Measurements from ENCODE around the gene RBFOX2.

RBFOX2 gene

GRCh38 chr22:35940166-35940565, 88.5 kb downstream of the RBFOX2 start:
- DNase-seq (ENCODE audit: low spot score), result no peak

DNA sequence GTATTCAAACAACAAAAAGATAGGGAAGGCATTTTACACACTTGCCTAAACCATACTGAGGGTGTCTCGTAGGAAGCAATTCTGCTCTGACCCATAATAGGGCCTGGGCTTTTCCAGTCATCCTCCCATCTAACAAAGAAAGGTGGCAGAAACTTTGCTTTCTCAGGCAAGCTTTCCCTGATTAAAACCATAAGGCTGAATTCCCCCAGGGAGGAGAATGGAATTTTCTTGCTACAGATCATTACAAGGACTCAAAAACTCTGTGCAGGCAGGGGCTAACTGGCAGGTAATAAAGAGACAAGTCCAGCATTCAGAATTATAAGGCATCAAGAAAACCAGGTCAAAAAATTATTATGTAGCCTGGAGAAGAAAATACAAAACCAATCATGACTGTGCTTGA, 90.4 kb downstream of the RBFOX2 start:
- no peak for DNase-seq (ENCODE audit: low spot score)

- peak; percentile 61 for DNase-seq (ENCODE audit: low spot score)
Observed at GRCh38 chr22:35930933-35931332, 97.7 kb downstream of the RBFOX2 start.

DNA sequence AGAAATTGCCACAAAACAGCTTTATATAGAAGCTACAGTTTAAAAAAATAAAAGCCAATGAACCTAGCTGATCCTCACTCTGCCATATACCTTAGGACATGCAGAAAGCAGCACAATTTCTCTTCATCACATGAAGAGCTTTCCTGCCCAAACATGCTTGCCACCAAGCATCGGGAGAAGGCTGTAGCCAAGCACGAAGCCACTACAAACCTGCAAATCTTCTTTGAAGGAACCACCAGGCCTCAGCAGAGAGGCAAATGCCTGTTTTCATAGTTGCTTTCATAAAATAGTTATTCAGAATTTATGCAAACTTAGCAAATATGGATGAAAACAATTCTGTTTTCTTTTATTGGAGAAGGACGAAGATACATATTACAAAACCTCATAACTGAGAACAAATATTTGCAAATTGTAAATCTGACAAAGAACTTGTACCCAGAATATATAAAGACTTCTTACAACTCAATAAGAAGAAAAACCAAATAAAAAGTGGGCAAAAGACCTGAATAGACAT, 100.3 kb downstream of the RBFOX2 start:
- DNase-seq (ENCODE audit: low spot score), result no peak

- no peak for DNase-seq (ENCODE audit: low spot score)
Observed at GRCh38 chr22:35923026-35923425, 105.6 kb downstream of the RBFOX2 start.

- DNase-seq (ENCODE audit: low spot score), result peak; percentile 61
Observed at GRCh38 chr22:35921777-35922176, 106.8 kb downstream of the RBFOX2 start.

DNA sequence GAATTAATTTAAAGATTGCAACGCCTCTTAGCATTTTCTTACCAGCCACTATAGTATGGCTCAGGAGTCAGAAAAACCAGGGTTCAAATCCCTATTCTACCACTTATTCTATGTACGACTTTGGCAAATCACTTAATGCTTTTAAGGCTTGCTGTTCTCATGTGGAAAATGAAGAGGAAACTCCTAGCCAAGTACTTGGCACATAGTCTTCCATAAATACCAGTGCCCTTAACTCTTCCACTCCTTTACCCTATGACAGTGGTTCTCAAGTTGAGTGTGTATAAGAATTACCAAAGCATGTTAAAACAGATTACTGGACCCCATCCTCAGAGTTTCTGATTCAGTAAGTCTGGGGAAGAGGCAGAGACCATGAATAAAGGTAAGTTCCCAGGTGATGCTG, 107.6 kb downstream of the RBFOX2 start:
- no peak for DNase-seq (ENCODE audit: low spot score)

- no peak for DNase-seq (ENCODE audit: low spot score)
Observed at GRCh38 chr22:35919002-35919542, 109.6 kb downstream of the RBFOX2 start.

DNA sequence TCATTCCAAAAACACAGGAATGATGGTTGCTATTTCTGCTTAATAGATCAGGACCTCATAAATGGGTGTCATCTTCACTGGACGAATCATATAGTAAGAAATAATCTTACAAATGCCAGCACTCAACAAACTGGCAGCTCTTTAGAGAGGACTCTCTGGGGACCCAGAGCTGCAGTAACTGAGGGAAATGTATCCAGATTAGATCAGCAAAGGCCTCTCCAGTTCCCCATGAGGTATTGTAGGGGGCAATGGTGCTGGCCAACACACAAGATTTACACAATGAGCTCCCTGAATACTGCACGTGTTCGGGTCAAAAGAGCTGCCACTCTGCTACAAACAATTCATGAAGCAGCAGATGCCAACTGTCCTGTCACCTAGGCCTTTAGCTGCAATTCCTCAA, 110.2 kb downstream of the RBFOX2 start:
- DNase-seq (ENCODE audit: low spot score), result no peak

GRCh38 chr22:35917651-35918050, 111.0 kb downstream of the RBFOX2 start:
- no peak for DNase-seq (ENCODE audit: low spot score)

GRCh38 chr22:35915477-35916013, 113.1 kb downstream of the RBFOX2 start:
- no peak for DNase-seq (ENCODE audit: low spot score)

DNA sequence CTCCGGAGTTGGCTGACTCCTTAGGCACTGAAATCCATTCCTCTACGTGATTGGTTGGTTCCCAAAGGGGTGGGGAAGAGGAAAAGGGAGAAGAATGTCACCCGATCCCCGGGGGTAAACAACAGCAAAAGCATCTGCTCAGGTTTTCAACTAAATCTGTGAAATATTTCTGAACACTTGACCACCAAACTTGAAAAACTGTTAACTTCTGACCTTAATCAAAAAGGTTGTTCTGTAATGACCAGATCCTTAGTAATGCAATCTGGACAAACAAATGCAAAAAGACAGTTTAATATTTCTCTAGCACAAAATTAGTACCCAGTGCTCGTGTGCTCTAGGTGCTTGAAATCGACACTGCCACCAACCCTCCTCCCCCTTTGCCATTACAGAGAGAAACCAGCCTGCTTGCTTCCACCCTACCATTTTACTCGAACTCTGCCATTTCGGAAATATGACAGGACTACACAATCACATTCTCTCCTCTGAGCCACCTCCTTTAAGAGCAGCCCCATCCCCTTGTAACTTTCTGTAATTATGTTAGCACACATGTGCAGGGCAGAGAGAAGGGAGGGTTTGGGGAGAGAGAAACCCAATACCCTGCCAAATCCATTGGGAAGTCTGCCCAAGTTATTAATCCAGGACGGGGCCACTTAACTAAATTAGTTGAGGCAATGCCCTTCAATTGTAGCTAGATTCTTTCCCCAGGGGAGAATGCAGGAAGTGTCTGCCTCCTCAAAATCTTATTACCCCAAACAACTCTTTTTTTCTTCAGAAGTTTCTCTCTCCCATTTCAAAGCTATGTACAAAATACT, 113.8 kb downstream of the RBFOX2 start:
- DNase-seq (ENCODE audit: low spot score), result peak; percentile 90

- DNase-seq (ENCODE audit: low spot score), result no peak
Observed at GRCh38 chr22:35914357-35914664, 114.3 kb downstream of the RBFOX2 start.

GRCh38 chr22:35913925-35914324, 114.7 kb downstream of the RBFOX2 start:
- no peak for DNase-seq (ENCODE audit: low spot score)

- no peak for DNase-seq (ENCODE audit: low spot score)
Observed at GRCh38 chr22:35912658-35913057, 116.0 kb downstream of the RBFOX2 start.

DNA sequence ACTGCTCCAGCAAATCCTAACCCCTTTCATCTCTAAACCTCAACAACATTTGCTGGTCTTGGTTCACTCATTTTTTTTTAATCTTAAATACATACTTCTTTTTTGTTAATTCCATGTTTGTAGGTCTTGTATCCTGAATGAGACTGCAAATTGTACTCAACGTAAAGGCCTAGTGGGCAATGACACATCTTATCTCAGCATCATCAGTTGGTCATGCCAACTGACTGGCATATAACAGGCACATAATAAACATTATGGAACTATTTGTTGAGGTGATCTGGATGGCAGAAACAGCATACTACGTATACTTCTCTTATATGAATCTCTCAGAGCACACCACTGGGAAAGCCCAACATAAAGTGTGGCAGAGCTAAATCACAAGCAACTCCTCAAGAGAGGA, 116.7 kb downstream of the RBFOX2 start:
- no peak for DNase-seq (ENCODE audit: low spot score)

- no peak for DNase-seq (ENCODE audit: low spot score)
Observed at GRCh38 chr22:35910926-35911325, 117.7 kb downstream of the RBFOX2 start.

GRCh38 chr22:35910003-35910769, 118.4 kb downstream of the RBFOX2 start:
- DNase-seq (ENCODE audit: low spot score), result no peak

- DNase-seq (ENCODE audit: low spot score), result no peak
Observed at GRCh38 chr22:35905894-35906293, 122.7 kb downstream of the RBFOX2 start.

- no peak for DNase-seq (ENCODE audit: low spot score)
Observed at GRCh38 chr22:35904752-35905151, 123.9 kb downstream of the RBFOX2 start.

- DNase-seq (ENCODE audit: low spot score), result no peak
Observed at GRCh38 chr22:35904336-35904692, 124.3 kb downstream of the RBFOX2 start.

- DNase-seq (ENCODE audit: low spot score), result peak; percentile 31
Observed at GRCh38 chr22:35903571-35904335, 124.9 kb downstream of the RBFOX2 start.
